GM21526 (cell line): Measurements from ENCODE around the gene IGFALS.

ENCODE experiments used
- ATAC-seq: cut with Tn5 transposase; IDR thresholded peaks from one replicate; pipeline ENCODE4 v1.9.1; 2021; ENCODE audit warnings: moderate library complexity; ENCODE audit not compliant: unreplicated experiment, low FRiP score

IGFALS gene

DNA sequence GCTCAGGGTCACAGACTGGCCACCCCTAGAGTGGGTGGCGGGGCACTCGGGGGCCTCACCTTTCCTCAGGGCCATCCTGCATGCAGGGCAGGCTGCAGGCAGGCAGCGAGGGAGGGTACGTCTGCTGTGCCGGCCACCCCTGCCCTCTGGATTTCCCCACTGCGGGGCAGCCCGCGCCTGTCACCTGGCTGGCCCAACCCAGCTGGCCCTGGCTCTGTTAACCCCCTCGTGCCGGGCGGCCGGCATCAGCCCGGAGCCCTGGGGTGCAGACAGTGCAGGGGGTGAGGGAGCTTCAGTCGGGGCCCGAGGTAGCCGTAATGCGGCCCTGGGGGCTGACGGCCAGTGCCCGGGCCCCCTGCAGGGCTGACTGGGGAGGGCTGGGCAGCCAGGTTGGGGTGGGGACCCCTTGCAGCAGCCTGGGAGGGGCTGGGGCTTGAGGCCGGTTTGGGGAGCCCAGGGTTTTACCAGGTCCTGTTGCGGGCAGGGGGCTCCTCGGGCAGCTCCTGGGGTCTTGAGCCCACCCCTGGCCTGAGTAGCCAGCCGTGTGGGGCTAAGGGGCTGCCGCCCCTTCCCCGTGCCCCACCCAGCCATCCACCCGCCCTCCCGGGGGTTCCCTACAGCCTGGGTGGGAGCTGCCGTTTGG is at the start of gene IGFALS:
TSS of gene IGFALS (minus strand) at position 128 of the 643 bp plus-strand sequence. CDS start at position 75, 53 bp downstream.
- no peak for ATAC-seq

- no peak for ATAC-seq
Observed at GRCh38 chr16:1839554-1839953, 46.0 kb upstream of the IGFALS start.

DNA sequence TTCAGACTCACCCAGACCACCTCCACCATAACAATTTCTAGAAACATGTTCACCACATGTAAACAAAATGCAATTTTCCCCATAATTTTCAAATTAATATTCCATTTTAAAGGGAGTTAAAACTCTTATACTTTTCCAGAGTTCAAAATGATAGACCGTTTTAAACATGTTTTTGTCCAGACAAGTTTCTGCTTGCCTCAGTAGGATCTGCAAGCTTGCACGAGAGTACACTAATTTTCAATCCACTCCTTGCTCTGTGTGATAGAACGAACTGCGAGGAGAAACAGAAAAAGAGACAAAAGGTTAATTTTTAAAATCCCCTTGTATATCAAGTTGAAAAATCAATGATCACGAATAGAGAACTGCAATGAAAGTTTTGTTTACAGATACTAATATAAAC is 40.6 kb upstream of the IGFALS start:
- no peak for ATAC-seq

- ATAC-seq = no peak
Observed at GRCh38 chr16:1832838-1833454, 39.4 kb upstream of the IGFALS start.

DNA sequence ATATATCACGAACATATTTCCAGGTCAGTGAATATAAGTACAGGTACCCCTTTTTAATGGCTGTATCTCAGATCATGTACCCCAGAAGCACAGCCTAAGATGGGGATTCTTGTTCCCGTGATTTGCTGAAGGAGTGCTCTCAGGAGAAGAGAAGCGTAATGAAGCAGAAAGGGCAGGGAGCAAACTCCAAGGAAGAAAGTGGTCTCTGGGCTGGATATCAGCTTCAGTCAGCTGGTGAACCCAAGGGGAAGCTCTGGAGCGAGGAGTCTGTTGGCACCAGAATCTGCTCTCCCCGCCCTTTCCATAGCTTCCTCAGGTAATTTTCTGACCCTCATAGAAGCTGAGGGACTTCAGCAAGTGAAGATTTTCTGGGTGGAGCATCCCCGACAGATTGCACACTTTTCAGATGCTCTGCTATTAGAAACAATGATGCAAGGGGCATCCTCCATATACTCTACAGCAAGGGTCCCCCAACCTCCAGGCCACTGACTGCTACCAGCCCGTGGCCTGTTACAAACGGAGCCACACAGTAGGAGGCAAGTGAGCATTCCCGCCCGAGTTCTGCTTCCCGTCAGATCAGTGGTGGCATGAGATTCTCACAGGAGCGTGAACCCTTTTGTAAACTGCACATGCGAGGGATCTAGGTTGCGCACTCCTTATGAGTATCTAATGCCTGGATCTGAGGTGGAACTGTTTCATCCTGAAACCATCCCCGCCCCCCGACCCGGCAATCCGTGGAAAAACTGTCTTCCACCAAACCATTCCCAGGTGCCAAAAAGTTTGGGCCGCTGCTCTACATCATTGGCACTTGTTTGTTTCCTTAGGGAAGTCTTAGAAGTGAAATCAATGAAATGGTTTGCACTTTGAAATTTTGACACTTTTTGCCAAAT is 37.9 kb upstream of the IGFALS start:
- ATAC-seq = no peak

DNA sequence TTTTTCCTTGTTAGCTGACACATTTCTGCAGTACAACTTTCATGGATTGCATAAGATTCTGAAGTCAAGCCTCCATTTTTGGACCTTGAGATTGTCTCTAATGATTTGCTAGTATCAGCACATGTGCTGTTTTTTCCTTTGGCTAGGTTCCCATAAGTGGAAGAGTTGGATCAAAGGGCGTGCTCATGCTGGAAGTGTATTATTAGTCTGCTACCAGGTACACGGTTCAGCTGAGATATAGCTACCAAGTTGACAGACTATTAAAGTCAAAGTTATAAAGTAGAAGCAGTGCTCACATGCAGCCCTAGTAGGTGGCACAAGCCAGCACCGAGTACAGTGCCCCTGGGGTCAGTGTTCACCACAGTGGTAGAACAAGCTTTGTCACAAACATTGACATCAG is 36.7 kb upstream of the IGFALS start:
- ATAC-seq = no peak

DNA sequence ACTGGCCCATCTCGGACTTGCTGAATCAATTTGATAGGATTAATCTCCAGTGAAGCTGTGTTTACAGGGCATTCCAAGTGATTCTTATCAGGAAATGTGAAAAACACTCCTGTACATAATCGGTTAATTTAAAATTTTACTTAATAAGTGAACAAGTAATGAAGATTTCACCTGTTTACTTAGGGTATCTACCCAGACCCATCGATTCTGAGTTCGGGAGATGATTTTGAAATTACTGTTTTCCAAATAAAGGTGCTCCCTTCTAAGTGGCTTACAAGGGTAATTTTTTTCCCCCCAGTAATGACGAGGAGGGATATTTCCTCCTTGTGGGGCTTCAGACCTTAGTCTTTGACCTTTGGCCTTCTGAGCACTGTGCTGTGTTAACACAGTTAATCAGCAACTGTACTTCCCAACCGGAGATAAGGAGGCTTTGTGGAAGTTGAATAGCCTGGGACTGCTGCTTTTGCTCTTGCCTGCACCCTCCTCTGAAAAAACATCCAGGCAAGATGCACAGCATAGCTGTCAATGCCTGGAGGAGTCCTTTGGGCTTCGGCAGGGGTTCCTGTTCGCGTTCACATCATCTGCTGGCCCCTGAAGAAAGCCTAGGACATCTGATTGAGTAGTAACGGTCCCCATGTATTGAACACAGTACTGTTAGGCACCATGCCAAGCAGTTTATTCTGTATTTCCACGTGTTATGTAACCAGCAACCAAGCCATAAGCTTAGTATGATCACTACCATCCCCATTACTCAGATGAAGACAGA is 35.3 kb upstream of the IGFALS start:
- no peak for ATAC-seq

- peak; percentile 69 for ATAC-seq
Observed at GRCh38 chr16:1826691-1827573, 33.4 kb upstream of the IGFALS start, which contains the start of the genes FAHD1 and HAGH. TSS of gene FAHD1 (plus strand) at chr16:1827206. CDS start at chr16:1827239, 33 bp downstream. TSS of gene HAGH (minus strand) at chr16:1826825. CDS start at chr16:1826787, 38 bp downstream.

DNA sequence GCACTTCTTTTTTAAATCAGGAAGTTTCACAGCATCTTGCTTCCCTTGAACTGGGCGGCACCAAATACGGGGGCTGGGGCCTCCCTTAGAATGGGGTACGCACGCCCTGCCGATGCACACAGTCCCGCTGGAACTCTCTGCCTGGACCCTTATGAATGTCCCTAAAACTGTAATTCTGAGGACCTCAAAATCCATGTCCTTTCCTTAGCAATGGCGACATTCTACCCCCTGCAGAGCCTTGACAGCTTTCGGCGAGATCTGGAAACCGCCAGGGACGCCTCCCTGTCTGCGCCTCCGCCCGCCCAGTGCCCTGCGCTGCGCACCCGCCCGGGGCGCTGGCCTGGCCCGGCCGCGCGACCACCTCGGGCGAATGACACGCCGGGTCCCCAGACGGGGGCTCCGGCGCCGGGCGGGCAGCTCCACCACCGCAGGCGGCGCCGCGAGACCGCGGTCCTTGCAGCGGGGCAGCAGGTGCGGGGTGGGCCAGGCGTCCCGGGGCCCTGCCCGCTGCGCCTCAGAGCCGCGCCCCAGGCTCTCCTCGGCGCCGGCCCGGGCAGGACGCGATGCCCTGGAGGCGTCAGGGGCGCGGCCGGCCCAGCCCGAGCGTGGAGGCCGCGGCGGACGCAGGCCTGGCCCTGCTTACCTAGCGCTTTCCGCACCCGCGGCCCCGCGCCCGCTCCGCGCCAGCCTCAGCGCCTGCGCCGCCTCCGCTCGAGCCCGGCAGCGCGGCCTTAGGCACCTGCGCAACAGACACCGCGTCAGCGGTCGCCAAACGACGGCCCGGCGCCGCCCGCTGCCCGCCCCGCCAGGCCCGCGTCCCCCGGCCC is 32.6 kb upstream of the IGFALS start:
- ATAC-seq = peak; percentile 53

DNA sequence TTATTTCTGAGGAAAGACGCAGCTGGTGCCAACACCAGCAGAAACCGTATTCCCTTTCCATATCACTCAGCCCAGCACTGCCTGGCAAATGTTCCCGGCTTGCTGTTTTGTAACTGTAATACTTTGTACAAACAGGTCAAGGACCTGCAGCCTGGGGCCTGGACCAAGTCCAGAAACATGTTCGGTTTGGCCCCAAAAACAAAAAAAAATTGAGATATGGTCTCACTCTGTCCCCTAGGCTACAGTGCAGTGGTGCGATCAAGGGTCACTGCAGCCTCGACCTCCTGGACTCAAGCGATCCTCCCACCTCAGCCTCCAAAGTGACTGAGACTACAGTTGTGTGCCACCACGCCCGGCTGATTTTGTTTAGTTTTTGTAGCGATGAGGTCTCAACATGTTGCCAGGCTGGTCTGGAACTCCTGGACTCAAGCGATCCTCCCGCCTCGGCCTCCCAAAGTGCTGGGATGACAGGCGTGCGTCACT is 31.9 kb upstream of the IGFALS start:
- ATAC-seq = no peak

- no peak for ATAC-seq
Observed at GRCh38 chr16:1823821-1824220, 30.3 kb upstream of the IGFALS start.

- no peak for ATAC-seq
Observed at GRCh38 chr16:1822801-1823200, 29.3 kb upstream of the IGFALS start.

- no peak for ATAC-seq
Observed at GRCh38 chr16:1821861-1822611, 28.5 kb upstream of the IGFALS start.

DNA sequence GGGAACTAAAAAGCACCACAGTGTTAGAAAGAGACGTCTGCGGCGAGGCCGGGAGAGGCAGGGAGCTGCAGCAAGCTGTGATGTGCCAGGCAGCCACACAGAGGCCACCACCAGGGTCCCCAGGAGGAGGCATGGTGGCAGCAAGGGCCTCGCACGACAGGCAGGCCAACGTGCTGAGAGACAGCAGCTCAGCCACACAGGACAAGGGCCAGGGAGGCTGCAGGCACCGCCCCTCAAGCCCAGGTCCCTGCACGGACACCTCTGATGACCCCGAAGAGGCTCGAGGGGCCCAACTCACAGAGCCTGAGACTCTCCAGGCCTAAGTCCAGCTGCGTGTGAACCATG is 27.4 kb upstream of the IGFALS start:
- ATAC-seq = no peak

GRCh38 chr16:1820096-1820945 is 26.8 kb upstream of the IGFALS start:
- ATAC-seq = no peak

GRCh38 chr16:1819611-1820010 is 26.1 kb upstream of the IGFALS start:
- ATAC-seq = no peak

- ATAC-seq = no peak
Observed at GRCh38 chr16:1818873-1819525, 25.5 kb upstream of the IGFALS start.
